Liver (tissue), 10 donors: Measurements from ENCODE around the gene GNB4. TPM values are rescaled to one million over a fixed set of nuclear protein-coding genes. Genes with fewer than 3 reads are reported as not detected.

Experiments used
- DNase-seq: peaks from one replicate; pipeline ENCODE4 v3.0.0-alpha.2; 2017; ENCODE audit warnings: low spot score
- H3K27ac ChIP-seq, 2 donors: one replicate each; pipeline ENCODE4 v1.7.0; 2013; ENCODE audit warnings: inconsistent platforms in 2 of 2, low read length in 2 of 2, control low read depth in 1 of 2, low read depth in 1 of 2, mild to moderate bottlenecking in 1 of 2
- H3K27me3 ChIP-seq, 4 donors: one replicate each; pipeline versions ENCODE4 v1.6.1 to v1.7.0; 2013; ENCODE audit warnings: low read length in 3 of 4, inconsistent platforms in 1 of 4, mild to moderate bottlenecking in 1 of 4, moderate library complexity in 1 of 4; ENCODE audit not compliant: control insufficient read depth in 4 of 4, insufficient read depth in 4 of 4
- H3K36me3 ChIP-seq, 4 donors: one replicate each; pipeline versions ENCODE4 v1.6.1 to v1.7.0; 2013; ENCODE audit warnings: low read length in 3 of 4, mild to moderate bottlenecking in 3 of 4, low read depth in 1 of 4, moderate library complexity in 1 of 4; ENCODE audit not compliant: control insufficient read depth in 4 of 4, insufficient read depth in 3 of 4
- H3K4me1 ChIP-seq, 4 donors: one replicate each; pipeline versions ENCODE4 v1.6.1 to v1.7.0; 2013; ENCODE audit warnings: low read length in 3 of 4, mild to moderate bottlenecking in 3 of 4, moderate library complexity in 1 of 4; ENCODE audit not compliant: control insufficient read depth in 4 of 4, insufficient read depth in 4 of 4
- H3K4me3 ChIP-seq, 3 donors: one replicate each; pipeline versions ENCODE4 v1.6.1 to v1.7.0; 2013; ENCODE audit warnings: low read length in 3 of 3, control low read depth in 1 of 3, low read depth in 1 of 3, mild to moderate bottlenecking in 1 of 3
- H3K9ac ChIP-seq, 2 donors: one replicate each; pipeline ENCODE4 v1.7.0; 2013; ENCODE audit warnings: low read length in 2 of 2, mild to moderate bottlenecking in 2 of 2, moderate library complexity in 2 of 2, control low read depth in 1 of 2, low read depth in 1 of 2
- H3K9me3 ChIP-seq, 4 donors: one replicate each; pipeline versions ENCODE4 v1.6.1 to v1.7.0; 2013; ENCODE audit warnings: low read length in 3 of 4; ENCODE audit not compliant: control insufficient read depth in 4 of 4
- GABPA ChIP-seq, 2 donors: IDR thresholded peaks in 1 of 2; conservative IDR thresholded peaks in 1 of 2; 2 replicates each; pipeline ENCODE4 v1.6.1; 2016; ENCODE audit warnings: antibody characterized with exemption in 2 of 2, mild to moderate bottlenecking in 1 of 2, moderate library complexity in 1 of 2
- JUND ChIP-seq, 2 donors: IDR thresholded peaks; 2 replicates each; pipeline ENCODE4 v1.6.1; 2016; ENCODE audit warnings: antibody characterized with exemption in 2 of 2
- RAD21 ChIP-seq, 2 donors: IDR thresholded peaks; 2 replicates each; pipeline ENCODE4 v1.6.1; 2016; ENCODE audit warnings: antibody characterized with exemption in 2 of 2, mild to moderate bottlenecking in 2 of 2
- SP1 ChIP-seq: IDR thresholded peaks from 2 replicates; pipeline ENCODE4 v1.6.1; 2018; ENCODE audit warnings: antibody characterized with exemption, mild to moderate bottlenecking
- YY1 ChIP-seq: IDR thresholded peaks from 2 replicates; pipeline ENCODE4 v1.6.1; 2016; ENCODE audit warnings: antibody characterized with exemption, mild to moderate bottlenecking
- WGBS: extraction: QIAGEN DNeasy Blood & Tissue Kit; methylation state at CpG from one replicate; pipeline ENCODE4 v1.1.7; 2013; 5-methylcytosine and 5-hydroxymethylcytosine counted together
- polyA plus RNA-seq, 2 donors: library from polyadenylated mRNA; stranded (reverse) in 1 of 2; unstranded in 1 of 2; fragments of 200-250 nt in 1 of 2; fragments of >200 nt in 1 of 2; fragmentation: Nextera tagmentation in 1 of 2; extraction: Ambion mirVana in 1 of 2; gene quantifications; one replicate each; pipeline versions ENCODE4 v1.2.1 to v1.2.3, GENCODE V29; 2013 to 2015
- small RNA-seq: library from RNA; depleted of rRNA; stranded (forward); fragments of <200 nt; gene quantifications from one replicate; pipeline ENCODE3, GENCODE V24; 2014
- total RNA-seq, 2 donors: library from RNA; depleted of rRNA; stranded (reverse); fragments of >200 nt; gene quantifications; one replicate each; pipeline ENCODE4 v1.2.3, GENCODE V29; 2014
- donor health status: healthy.
- donor health status: healthy.
- donor health status: healthy.
- donor health status: healthy.
- donor health status: healthy.

Gene GNB4
- total and polyA plus RNA-seq, 4 donors: 1.9 to 19.9 (median 5.1) TPM

DNA sequence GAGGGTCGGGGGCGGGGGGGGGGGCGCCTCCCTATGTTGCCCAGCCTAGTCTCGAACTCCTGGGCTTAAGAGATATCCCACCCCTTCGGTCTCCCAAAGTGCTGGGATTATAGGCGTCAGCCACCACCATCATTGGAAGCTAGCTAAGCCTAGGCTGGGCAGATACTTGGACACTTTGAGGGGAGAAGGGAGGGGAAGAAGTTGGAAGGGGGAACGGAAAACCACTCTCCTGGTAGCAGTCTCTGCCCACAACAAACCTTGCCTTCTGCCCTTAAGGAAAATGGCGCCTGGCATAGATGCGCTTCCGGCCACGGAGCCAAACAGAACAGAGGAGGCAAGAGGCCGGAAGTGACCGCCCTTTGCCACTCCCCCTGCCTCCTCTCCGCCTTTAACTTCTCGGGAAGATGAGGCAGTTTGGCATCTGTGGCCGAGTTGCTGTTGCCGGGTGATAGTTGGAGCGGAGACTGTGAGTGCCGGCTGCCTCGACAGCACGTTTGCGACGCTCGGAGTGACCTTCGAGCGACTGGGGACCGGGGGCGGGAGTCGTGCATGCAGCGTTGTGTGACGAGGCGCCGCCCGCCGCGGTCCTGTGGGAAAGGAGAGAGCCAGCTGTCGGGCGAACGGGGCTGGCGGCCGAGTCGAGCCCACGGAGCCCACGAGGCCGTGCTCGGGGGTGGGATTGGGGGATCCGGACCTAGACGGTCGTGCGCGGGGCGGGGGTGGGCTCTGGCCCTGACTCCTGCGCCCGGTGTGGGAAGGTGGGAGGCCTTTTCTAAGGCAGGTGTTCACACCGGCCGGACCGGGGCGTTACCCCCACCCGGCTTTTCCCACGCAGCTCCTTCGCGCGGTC, 103.7 kb downstream of the GNB4 start, which contains the start of gene MFN1:
Gene MFN1, plus strand, starts transcription at position 365 of the 850 bp plus-strand sequence. CDS start 1,143 bp downstream, outside the sequence.
- peaks cover 0 to 12% (median 9%) of the 10 kb centered on the region in 4 donors for H3K4me1 ChIP-seq
- H3K36me3 ChIP-seq: peaks cover 6 to 17% (median 11%) of the 10 kb centered on the region in 4 donors
- no peaks in the 10 kb centered on the region for H3K27me3 ChIP-seq
- H3K27ac ChIP-seq: peak within 1 kb of the TSS; percentile 39 to 74
- under 1% methylated on average over 63 of the region's 63 CpGs for WGBS
- peak; percentile 88 for DNase-seq
- TF ChIP-seq GABPA (IDR thresholded peaks at IDR 0.05 in 1 of 2, conservative IDR thresholded peaks at IDR 0.05 in 1 of 2) (peak; percentile 87 to 96), RAD21 (IDR thresholded peaks at IDR 0.05) (peak in 1 of 2 donors; percentile 29), JUND (IDR thresholded peaks at IDR 0.05) (no peak), SP1 (peak; percentile 53), YY1 (peak; percentile 100)
- H3K9me3 ChIP-seq: no peaks in the 10 kb centered on the region
- peak within 1 kb of the TSS; percentile 35 to 89 for H3K9ac ChIP-seq
- peak within 1 kb of the TSS; percentile 86 to 98 (median 89) for H3K4me3 ChIP-seq

Small RNA genes lying within 50 kb of the gene (small RNA-seq; reads per million reads assigned to genes)
- gene AC007620.1: not detected

Other genes with a start within 250 kb of the GNB4 start
- gene KCNMB3, start 200.4 kb downstream of the GNB4 start, total RNA-seq: 1 to 10 TPM; 1.6 to 2.8 TPM
- 1 to 10 TPM in 1 of 2 donors, under 1 TPM in 1; 0.44 to 3.1 TPM for gene KCNMB3, start 200.4 kb downstream of the GNB4 start, polyA plus RNA-seq
- gene ZNF639, start 128.4 kb downstream of the GNB4 start, total RNA-seq: 10 to 100 TPM; 21.1 to 23.4 TPM
- gene ZNF639, start 128.4 kb downstream of the GNB4 start, polyA plus RNA-seq: 10 to 100 TPM in 1 of 2 donors, 1 to 10 TPM in 1; 8.7 to 11.6 TPM
- 10 to 100 TPM; 17.1 to 31.9 TPM for gene MFN1, start 103.8 kb downstream of the GNB4 start, total RNA-seq
- gene MFN1, start 103.8 kb downstream of the GNB4 start, polyA plus RNA-seq: 1 to 10 TPM; 6.4 to 8.4 TPM
- 10 to 100 TPM; 26.5 to 29.4 TPM for gene ACTL6A, start 111.5 kb upstream of the GNB4 start, total RNA-seq
- 10 to 100 TPM; 14.9 to 21.8 TPM for gene ACTL6A, start 111.5 kb upstream of the GNB4 start, polyA plus RNA-seq
- gene MRPL47, start 153.2 kb upstream of the GNB4 start, total RNA-seq: 10 to 100 TPM; 11.5 to 16.8 TPM
- 10 to 100 TPM; 20.3 to 34.1 TPM for gene MRPL47, start 153.2 kb upstream of the GNB4 start, polyA plus RNA-seq
- gene NDUFB5, start 153.3 kb upstream of the GNB4 start, total RNA-seq: 10 to 100 TPM; 43.4 to 44.6 TPM
- gene NDUFB5, start 153.3 kb upstream of the GNB4 start, polyA plus RNA-seq: 10 to 100 TPM; 50.6 to 92.8 TPM
- gene USP13, start 201.6 kb upstream of the GNB4 start, total RNA-seq: 1 to 10 TPM; 4.2 to 7.3 TPM
- 1 to 10 TPM; 2.4 to 4.2 TPM for gene USP13, start 201.6 kb upstream of the GNB4 start, polyA plus RNA-seq